ENCODE data around the gene TBC1D2B. TPM values are rescaled to one million over a fixed set of nuclear protein-coding genes. Genes with fewer than 3 reads are reported as not detected.

TBC1D2B gene
- total and polyA plus RNA-seq, 4 donors = 8.4 to 119 (median 22.0) TPM

- no peak overlapping the region for H3K27ac ChIP-seq (ENCODE audit: low read depth in 1 of 2, low read length in 2 of 2)
- H3K4me3 ChIP-seq (ENCODE audit: low read depth in 1 of 3, low read length in 3 of 3) = no peak overlapping the region
- H3K9me3 ChIP-seq (ENCODE audit: control insufficient read depth in 4 of 4, low read length in 3 of 4) = no peaks in the 10 kb centered on the region
- 90% methylated on average over 3 of the region's 3 CpGs for WGBS
- H3K36me3 ChIP-seq (ENCODE audit: control insufficient read depth in 4 of 4, insufficient read depth in 3 of 4, low read depth in 1 of 4, low read length in 3 of 4) = no peaks in the 10 kb centered on the region
- no peak overlapping the region for H3K9ac ChIP-seq (ENCODE audit: low read depth in 1 of 2, low read length in 2 of 2)
- H3K27me3 ChIP-seq (ENCODE audit: control insufficient read depth in 4 of 4, insufficient read depth in 4 of 4, low read length in 3 of 4) = no peaks in the 10 kb centered on the region
- DNase-seq (ENCODE audit: low spot score) = no peak
- TF ChIP-seq ZBTB33 (IDR thresholded peaks at IDR 0.05) (no peak), FOXA2 (IDR thresholded peaks at IDR 0.05) (no peak), TAF1 (conservative IDR thresholded peaks at IDR 0.05) (no peak), HNF4A (conservative IDR thresholded peaks at IDR 0.05) (no peak), HNF4G (IDR thresholded peaks at IDR 0.05) (no peak), RXRA (IDR thresholded peaks at IDR 0.05) (no peak), EGR1 (IDR thresholded peaks at IDR 0.05; ENCODE audit: low read depth in 2 of 2) (no peak), SP1 (IDR thresholded peaks at IDR 0.05) (no peak), JUND (IDR thresholded peaks at IDR 0.05) (no peak)
- H3K4me1 ChIP-seq (ENCODE audit: control insufficient read depth in 4 of 4, insufficient read depth in 4 of 4, low read length in 3 of 4) = peaks cover 0 to 3% (median 0%) of the 10 kb centered on the region in 4 donors
These were observed 34.3 kb upstream of the TBC1D2B start for GRCh38 chr15:78111788-78112187.

GRCh38 chr15:78110916-78111475 lies 33.5 kb upstream of the TBC1D2B start:
- Histone ChIP-seq H3K9ac (ENCODE audit: low read depth in 1 of 2, low read length in 2 of 2) (no peak overlapping the region), H3K4me1 (ENCODE audit: control insufficient read depth in 4 of 4, insufficient read depth in 4 of 4, low read length in 3 of 4) (peaks cover 0 to 3% (median 0%) of the 10 kb centered on the region in 4 donors), H3K4me3 (ENCODE audit: low read depth in 1 of 3, low read length in 3 of 3) (no peak overlapping the region), H3K27ac (ENCODE audit: low read depth in 1 of 2, low read length in 2 of 2) (no peak overlapping the region), H3K9me3 (ENCODE audit: control insufficient read depth in 4 of 4, low read length in 3 of 4) (no peaks in the 10 kb centered on the region), H3K36me3 (ENCODE audit: control insufficient read depth in 4 of 4, insufficient read depth in 3 of 4, low read depth in 1 of 4, low read length in 3 of 4) (no peaks in the 10 kb centered on the region), H3K27me3 (ENCODE audit: control insufficient read depth in 4 of 4, insufficient read depth in 4 of 4, low read length in 3 of 4) (no peaks in the 10 kb centered on the region)
- WGBS = 94% methylated on average over 10 of the region's 10 CpGs
- DNase-seq (ENCODE audit: low spot score) = no peak
- TF ChIP-seq ATF3 (IDR thresholded peaks at IDR 0.05) = no peak
- no peak for TF ChIP-seq CTCF (IDR thresholded peaks at IDR 0.05; ENCODE audit: low read depth, low read length, missing input control)
- TF ChIP-seq JUND (IDR thresholded peaks at IDR 0.05) = no peak

- no peak for DNase-seq (ENCODE audit: low spot score)
- no peak overlapping the region for H3K4me3 ChIP-seq (ENCODE audit: low read depth in 1 of 3, low read length in 3 of 3)
- TF ChIP-seq EGR1 (IDR thresholded peaks at IDR 0.05; ENCODE audit: low read depth in 2 of 2) = no peak
- H3K27me3 ChIP-seq (ENCODE audit: control insufficient read depth in 4 of 4, insufficient read depth in 4 of 4, low read length in 3 of 4) = no peaks in the 10 kb centered on the region
- H3K27ac ChIP-seq (ENCODE audit: low read depth in 1 of 2, low read length in 2 of 2) = no peak overlapping the region
- peaks cover 0 to 3% (median 0%) of the 10 kb centered on the region in 4 donors for H3K4me1 ChIP-seq (ENCODE audit: control insufficient read depth in 4 of 4, insufficient read depth in 4 of 4, low read length in 3 of 4)
- WGBS = 94% methylated on average over 6 of the region's 6 CpGs
- H3K36me3 ChIP-seq (ENCODE audit: control insufficient read depth in 4 of 4, insufficient read depth in 3 of 4, low read depth in 1 of 4, low read length in 3 of 4) = no peaks in the 10 kb centered on the region
- H3K9me3 ChIP-seq (ENCODE audit: control insufficient read depth in 4 of 4, low read length in 3 of 4) = no peaks in the 10 kb centered on the region
- H3K9ac ChIP-seq (ENCODE audit: low read depth in 1 of 2, low read length in 2 of 2) = no peak overlapping the region
These were observed 32.6 kb upstream of the TBC1D2B start for GRCh38 chr15:78110096-78110495.

Data from liver (tissue), 9 donors.